Stomach smooth muscle (tissue), 2 donors: ENCODE measurements around the gene AKAP17A.
A peak's percentile ranks its signal among the peaks of the same experiment; 100 is the strongest.

Source experiments
- H3K27ac ChIP-seq: one replicate; pipeline ENCODE4 v1.7.0; 2013; ENCODE audit warnings: mild to moderate bottlenecking, low read length, inconsistent platforms
- H3K27me3 ChIP-seq, 2 donors: one replicate each; pipeline ENCODE4 v1.7.0; 2013; ENCODE audit warnings: low read length in 2 of 2; ENCODE audit not compliant: insufficient read depth in 2 of 2, control insufficient read depth in 1 of 2
- H3K36me3 ChIP-seq, 2 donors: one replicate each; pipeline ENCODE4 v1.7.0; 2013; ENCODE audit warnings: low read length in 2 of 2; ENCODE audit not compliant: control insufficient read depth in 2 of 2, insufficient read depth in 2 of 2
- H3K4me1 ChIP-seq: one replicate; pipeline ENCODE4 v1.7.0; 2013; ENCODE audit warnings: low read length; ENCODE audit not compliant: control insufficient read depth, insufficient read depth
- H3K4me3 ChIP-seq, 2 donors: one replicate each; pipeline ENCODE4 v1.7.0; 2013; ENCODE audit warnings: low read length in 2 of 2
- H3K9ac ChIP-seq, 2 donors: one replicate each; pipeline ENCODE4 v1.7.0; 2013; ENCODE audit warnings: low read length in 2 of 2, mild to moderate bottlenecking in 1 of 2
- H3K9me3 ChIP-seq, 2 donors: one replicate each; pipeline ENCODE4 v1.7.0; 2013; ENCODE audit warnings: low read length in 2 of 2; ENCODE audit not compliant: control insufficient read depth in 2 of 2
- donor health status: healthy.
- donor health status: Pancreatic carcinoma.

Gene AKAP17A

DNA sequence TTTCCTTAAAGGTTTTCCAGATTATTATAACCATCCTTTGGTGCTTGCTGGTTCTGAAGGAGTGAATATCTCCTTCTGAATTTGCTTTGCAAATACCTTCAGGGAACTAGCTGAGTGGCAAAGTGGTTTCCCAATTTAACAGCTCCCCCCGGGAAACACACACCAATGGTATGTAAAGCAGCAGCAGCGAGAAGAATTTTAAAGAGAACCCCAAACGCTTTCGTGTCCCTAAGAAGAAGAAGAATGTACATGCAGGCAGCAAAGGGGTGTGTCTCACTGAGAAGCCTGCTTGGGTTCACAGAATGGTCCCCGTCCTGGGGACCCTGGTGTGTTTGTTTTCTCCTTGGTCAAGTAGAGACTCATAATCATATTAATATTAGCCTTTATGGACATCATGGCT lies 4.2 kb upstream of the AKAP17A start:
- Histone ChIP-seq H3K9ac (no peak overlapping the region), H3K4me3 (no peak overlapping the region), H3K27ac (no peak overlapping the region), H3K36me3 (no peaks in the 10 kb centered on the region), H3K27me3 (no peaks in the 10 kb centered on the region), H3K9me3 (no peaks in the 10 kb centered on the region), H3K4me1 (peaks cover under 1% of the 10 kb centered on the region)

DNA sequence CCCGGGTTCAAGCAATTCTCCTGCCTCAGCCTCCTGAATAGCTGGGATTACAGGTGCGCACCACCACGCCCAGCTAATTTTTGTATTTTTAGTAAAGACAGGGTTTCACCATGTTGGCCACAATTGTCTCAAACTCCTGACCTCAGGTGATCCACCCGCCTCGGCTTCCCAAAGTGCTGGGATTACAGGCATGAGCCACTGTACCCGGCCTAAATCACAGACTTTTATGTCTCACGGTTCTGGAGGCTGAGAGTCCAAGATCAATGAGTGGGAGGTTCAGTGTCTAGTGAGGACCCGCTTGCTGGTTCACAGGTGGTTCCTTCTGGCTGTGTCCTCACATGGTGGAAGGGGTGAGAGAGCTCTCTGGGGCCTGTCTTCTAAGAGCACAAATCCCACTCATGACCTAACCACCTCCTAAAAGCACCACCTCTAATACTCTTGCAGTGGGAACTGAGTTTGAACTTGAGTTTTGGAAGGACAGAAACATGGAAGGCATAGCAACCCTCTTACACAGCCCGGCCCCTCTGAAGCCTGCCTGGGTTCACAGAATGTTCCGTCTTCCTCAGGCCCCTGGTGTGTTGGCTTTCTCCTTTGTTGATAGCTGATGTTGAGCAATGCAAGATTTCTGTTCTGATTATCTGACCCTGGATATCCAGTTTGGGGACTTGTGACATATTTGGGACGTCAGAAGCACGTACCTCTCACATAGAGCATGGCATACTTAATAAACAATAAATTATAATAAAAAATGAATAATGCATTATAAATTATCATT lies 1.9 kb upstream of the AKAP17A start:
- H3K27ac ChIP-seq, result no peak overlapping the region
- H3K4me3 ChIP-seq, result no peak overlapping the region
- peaks cover 8 to 10% of the 10 kb centered on the region in 2 donors for H3K36me3 ChIP-seq
- H3K9ac ChIP-seq, result no peak overlapping the region
- no peaks in the 10 kb centered on the region for H3K27me3 ChIP-seq
- H3K4me1 ChIP-seq, result peaks cover 20% of the 10 kb centered on the region
- H3K9me3 ChIP-seq, result no peaks in the 10 kb centered on the region

DNA sequence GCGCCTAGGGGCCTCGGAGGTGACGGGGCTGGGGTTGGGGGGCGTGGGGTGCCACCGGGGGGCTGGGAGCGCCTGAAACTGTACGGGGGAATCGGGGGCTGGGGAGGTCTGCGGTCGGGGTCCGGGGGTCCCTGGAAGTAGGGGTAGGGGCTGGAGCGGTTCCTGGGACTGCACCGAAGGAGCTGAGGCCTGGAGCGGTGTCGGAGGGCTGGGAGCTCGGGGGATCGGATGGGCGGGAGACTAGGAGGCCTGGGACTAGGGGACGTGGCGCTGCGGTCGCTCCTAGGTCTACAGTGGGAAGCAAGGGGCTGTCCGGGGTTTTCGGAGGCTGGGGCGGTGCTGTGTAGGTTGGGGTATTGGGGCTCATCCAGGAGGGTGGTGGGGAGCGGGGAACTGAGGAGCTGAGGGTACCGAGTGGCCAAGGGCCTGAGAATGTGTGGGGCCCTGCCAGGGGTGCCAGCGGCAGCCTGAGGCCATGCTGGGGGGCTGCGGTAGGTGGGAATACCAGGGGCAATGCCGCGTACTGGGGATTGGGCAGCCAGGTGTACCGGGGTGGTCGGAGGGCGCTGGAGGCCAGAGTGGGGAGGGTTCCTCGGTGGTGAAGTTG lies 562 bp downstream of the AKAP17A start:
- no peaks in the 10 kb centered on the region for H3K9me3 ChIP-seq

DNA sequence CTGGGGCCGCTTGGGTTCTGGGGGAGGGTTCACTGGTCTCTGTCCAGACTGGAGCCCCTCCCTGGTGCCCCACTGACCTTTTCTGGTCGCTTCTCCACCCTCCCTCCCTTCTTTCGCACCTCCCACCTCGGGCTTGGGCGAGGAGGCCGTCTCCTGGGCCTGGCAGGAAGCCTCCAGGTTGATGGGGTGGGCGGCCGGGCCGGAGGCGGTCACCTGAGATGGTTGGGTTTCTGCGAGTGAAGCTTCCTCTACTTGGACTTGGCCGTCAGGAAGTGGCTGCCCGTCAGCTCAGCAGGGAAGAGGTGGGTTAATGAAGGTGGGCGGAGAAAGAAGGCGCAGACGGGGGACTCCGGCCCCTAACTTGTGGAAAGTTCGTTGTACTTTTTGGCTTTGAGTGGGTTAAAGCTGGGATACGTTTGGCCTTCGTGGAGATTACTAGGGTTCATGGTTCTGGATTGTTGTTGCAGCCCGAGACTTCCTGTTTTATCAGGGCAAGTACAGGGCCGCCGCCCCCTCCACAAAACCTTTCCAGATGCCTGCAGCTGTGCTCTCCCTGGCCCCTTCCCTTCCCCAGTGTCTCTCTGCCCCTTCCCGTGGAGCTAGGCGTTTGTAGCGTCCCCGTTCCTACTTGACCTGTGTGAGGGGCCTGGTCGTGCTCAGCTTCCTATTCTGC lies 1.2 kb downstream of the AKAP17A start:
- Histone ChIP-seq H3K36me3 (peaks cover 34 to 38% of the 10 kb centered on the region in 2 donors), H3K9ac (peak overlapping the region; percentile 84), H3K4me1 (peaks cover 25% of the 10 kb centered on the region), H3K27ac (peak overlapping the region; percentile 2), H3K9me3 (no peaks in the 10 kb centered on the region), H3K27me3 (no peaks in the 10 kb centered on the region), H3K4me3 (peak overlapping the region; percentile 84 to 87)

More for the DNA sequence above, 562 bp downstream of the AKAP17A start:
- Histone ChIP-seq H3K36me3 (peaks cover 28 to 31% of the 10 kb centered on the region in 2 donors), H3K4me3 (peak overlapping the region; percentile 84 to 87), H3K9ac (peak overlapping the region; percentile 84), H3K4me1 (peaks cover 25% of the 10 kb centered on the region), H3K27ac (peak overlapping the region; percentile 2), H3K27me3 (no peaks in the 10 kb centered on the region)

DNA sequence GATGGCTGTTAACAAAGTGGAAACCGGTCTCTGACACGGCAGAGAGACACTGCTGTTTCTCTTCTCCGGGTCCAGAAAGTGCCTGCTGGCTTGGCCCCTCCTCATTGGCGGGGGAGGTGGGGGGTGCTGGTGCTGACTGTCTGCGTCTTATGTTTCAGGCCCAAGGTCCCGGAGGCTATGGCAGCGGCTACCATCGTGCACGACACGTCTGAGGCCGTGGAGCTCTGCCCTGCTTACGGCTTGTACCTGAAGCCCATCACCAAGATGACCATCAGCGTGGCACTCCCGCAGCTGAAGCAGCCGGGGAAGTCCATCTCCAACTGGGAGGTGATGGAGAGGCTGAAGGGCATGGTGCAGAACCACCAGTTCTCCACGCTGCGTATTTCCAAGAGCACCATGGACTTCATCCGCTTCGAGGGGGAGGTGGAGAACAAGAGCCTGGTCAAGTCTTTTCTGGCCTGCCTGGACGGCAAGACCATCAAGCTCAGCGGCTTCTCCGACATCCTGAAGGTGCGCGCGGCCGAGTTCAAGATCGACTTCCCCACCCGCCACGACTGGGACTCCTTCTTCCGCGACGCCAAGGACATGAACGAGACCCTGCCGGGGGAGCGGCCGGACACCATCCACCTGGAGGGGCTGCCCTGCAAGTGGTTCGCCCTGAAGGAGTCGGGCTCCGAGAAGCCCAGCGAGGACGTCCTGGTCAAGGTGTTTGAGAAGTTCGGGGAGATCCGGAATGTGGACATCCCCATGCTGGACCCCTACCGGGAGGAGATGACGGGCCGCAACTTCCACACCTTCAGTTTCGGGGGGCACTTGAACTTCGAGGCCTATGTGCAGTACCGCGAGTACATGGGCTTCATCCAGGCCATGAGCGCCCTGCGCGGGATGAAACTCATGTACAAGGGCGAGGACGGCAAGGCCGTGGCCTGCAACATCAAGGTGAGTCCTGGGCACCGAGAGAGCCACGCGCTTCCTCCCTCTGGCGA lies 2.2 kb downstream of the AKAP17A start:
- H3K27ac ChIP-seq, result no peak overlapping the region
- peak overlapping the region; percentile 84 to 87 for H3K4me3 ChIP-seq
- H3K36me3 ChIP-seq, result peaks cover 38 to 45% of the 10 kb centered on the region in 2 donors
- H3K9me3 ChIP-seq, result no peaks in the 10 kb centered on the region
- H3K4me1 ChIP-seq, result peaks cover 25% of the 10 kb centered on the region
- no peaks in the 10 kb centered on the region for H3K27me3 ChIP-seq
- H3K9ac ChIP-seq, result no peak overlapping the region

DNA sequence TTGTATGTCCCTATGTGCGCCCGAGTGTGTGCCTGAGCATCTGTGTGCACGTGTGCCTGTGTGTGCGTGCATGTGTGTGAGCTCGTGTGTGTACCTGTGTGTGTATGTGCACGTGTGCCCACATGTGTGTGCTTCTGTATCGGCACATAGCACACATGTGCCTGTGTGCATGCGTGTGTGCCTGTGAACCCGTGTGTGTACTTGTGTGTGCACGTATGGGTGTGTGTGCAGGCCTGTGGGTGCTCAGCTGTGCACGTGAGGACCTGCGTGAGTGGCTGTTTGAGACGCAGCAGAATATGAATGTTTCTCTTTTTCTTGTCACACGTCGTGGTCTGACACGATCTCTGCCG lies 4.3 kb downstream of the AKAP17A start:
- peaks cover 54 to 64% of the 10 kb centered on the region in 2 donors for H3K36me3 ChIP-seq
- no peak overlapping the region for H3K4me3 ChIP-seq
- no peaks in the 10 kb centered on the region for H3K9me3 ChIP-seq
- H3K27ac ChIP-seq, result no peak overlapping the region
- H3K27me3 ChIP-seq, result no peaks in the 10 kb centered on the region
- H3K4me1 ChIP-seq, result peaks cover 25% of the 10 kb centered on the region
- no peak overlapping the region for H3K9ac ChIP-seq

DNA sequence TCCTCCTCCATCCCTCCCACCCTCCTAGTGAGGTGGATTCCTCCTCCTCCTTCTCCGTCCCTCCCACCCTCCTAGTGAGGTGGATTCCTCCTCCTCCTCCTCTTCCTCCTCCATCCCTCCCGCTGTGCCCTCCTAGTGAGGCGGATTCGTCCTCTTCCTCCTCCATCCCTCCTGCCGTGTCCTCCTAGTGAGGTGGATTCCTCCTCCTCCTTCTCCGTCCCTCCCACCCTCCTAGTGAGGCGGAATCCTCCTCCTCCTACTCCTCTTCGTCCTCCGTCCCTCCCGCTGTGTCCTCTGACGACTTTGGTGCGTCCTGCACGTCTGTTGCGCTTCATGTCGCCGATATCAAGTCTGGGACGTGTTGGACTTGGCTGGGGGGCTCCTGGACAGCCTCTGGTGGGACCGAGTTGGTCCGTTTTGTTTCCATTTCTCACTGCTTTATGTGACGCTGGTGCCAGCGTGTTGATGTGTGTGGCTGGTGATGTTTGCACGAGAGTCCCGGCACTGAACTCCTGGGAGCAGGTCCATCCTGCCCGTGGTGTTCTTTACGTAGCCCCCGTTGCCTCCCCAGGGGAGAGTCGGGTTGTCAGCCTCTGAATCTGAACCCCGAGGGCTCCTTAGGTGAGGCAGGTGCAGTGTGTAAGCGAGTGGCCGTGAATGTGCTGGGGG lies 5.4 kb downstream of the AKAP17A start:
- Histone ChIP-seq H3K27ac (no peak overlapping the region), H3K36me3 (peaks cover 64 to 73% of the 10 kb centered on the region in 2 donors)

DNA sequence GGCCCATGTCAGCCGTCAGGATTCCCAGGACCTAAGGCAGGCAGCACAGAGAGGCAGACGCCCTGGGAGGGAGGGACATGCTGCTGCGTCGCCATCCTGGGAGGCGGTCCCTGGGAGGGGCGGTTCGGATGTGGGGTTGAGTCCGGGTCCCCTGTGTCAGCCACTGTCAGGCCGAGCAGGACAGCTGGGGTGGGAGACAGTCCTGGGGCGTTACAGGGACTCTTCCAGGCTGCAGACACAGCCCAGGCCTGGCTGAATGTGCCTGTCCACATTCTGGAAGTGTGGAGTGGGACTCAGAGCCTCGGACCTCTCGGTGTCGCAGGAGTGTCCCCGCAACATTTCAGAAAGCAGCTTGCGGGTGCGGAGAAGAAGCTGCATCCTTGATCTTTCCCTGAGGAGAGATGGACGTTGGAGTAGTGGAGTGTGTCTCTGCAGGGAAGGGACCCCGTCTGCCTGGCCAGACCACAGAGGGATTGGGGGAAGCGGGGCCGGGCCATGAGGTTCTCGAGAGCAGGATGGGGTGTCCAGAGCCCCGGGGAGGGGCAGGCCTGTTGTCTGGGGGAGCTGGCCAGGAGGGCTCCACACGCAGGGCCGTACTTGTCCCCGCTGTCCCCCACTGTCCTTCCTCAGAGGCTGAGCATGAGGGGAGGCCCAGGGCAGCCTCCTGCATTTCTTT lies 6.1 kb downstream of the AKAP17A start:
- Histone ChIP-seq H3K9me3 (no peaks in the 10 kb centered on the region), H3K4me3 (no peak overlapping the region), H3K4me1 (peaks cover 22% of the 10 kb centered on the region), H3K27ac (no peak overlapping the region), H3K27me3 (no peaks in the 10 kb centered on the region), H3K36me3 (peaks cover 71 to 80% of the 10 kb centered on the region in 2 donors), H3K9ac (no peak overlapping the region)

More for the DNA sequence above, 5.4 kb downstream of the AKAP17A start:
- no peaks in the 10 kb centered on the region for H3K27me3 ChIP-seq
- H3K9me3 ChIP-seq, result no peaks in the 10 kb centered on the region
- H3K9ac ChIP-seq, result no peak overlapping the region
- no peak overlapping the region for H3K4me3 ChIP-seq
- H3K4me1 ChIP-seq, result peaks cover 25% of the 10 kb centered on the region

DNA sequence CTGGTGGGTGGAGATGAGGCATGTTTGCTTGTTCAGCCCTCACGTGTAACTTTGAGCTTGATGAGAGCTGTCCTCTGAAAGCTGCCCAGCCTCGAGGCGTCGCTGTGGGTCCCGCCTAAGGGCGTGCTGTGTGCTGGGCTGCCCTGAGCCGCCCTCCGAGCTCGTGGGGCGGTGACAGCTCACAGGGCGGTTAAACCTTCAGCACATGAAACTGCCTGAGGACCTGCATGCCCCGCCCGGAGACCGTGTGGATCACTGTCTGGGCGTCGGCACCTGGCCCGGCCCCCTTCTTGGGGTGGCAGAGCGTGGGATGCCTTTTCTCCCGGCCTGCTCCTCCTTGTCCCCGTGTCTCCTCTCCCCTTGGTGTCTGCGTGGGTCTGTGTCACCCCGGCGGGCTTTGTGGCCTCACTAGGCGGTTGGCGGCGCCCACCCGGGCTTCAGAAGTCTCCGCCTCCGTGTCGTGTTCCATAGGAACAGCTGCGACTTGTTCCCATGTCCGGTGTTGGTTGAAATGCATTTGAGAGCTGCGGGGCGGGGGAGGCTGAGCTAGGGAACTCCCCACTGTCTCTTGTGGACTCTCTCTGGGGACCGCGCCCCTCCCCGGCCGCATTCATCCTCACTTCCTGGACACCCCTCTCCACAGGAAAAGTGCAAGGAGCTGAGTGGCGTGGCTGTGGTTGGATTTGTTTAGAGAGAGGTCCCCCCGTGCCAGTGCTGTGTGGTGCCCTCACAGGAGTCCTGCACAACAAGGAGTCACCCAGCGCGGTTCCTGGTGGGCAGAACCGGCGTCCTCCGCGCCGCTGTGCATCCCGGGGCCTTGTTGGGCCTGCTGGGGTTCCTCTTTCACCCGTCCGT lies 6.8 kb downstream of the AKAP17A start:
- Histone ChIP-seq H3K27ac (no peak overlapping the region), H3K4me1 (peaks cover 14% of the 10 kb centered on the region), H3K9ac (no peak overlapping the region), H3K9me3 (no peaks in the 10 kb centered on the region), H3K4me3 (no peak overlapping the region), H3K36me3 (peaks cover 75 to 84% of the 10 kb centered on the region in 2 donors), H3K27me3 (no peaks in the 10 kb centered on the region)
